ENCODE measurements around the gene COL27A1. TPM values are rescaled to one million over a fixed set of nuclear protein-coding genes. Genes with fewer than 3 reads are reported as not detected.

Gene COL27A1
- total and polyA plus RNA-seq, 9 of the 15 experiments (the other 6 are each of a cell fraction or from before 2014, with no cell fraction given), result 0.07 TPM; not detected in 8

DNA sequence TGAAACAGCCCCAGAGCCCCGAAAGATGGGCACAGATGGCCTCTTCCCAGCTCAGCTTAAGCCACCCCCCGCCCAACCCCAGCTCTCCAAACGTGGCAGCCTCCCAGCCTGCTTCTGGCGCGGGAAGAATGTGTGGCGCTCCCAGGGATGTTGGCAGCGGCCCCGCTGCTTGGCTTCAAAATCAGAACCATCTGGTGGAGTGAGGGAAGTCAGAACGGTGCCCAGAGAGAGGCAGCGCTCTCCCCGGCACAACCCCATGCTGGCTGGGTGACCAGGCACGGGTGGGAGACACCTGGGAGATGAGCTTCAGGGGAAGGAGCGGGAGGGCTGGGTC, 94.9 kb downstream of the COL27A1 start:
- no peaks in the 10 kb centered on the region for H3K36me3 ChIP-seq (ENCODE audit: control insufficient read depth, insufficient read depth, low read length)
- intact Hi-C loops (cut with micrococcal nuclease), result no loop called here

GRCh38 chr9:114250648-114251047, 95.3 kb downstream of the COL27A1 start:
- POLR2A ChIA-PET, result no interaction called here
- no peak overlapping the region for H3K27ac ChIP-seq (ENCODE audit: extremely low read depth, low read depth, low read length)
- no peak for TF ChIP-seq ARID4B (CRISPR knock-in tag; IDR thresholded peaks at IDR 0.05)
- no peak for TF ChIP-seq KLF6 (CRISPR knock-in tag; IDR thresholded peaks at IDR 0.05; ENCODE audit: borderline replicate concordance)
- TF ChIP-seq, protein P1, sequence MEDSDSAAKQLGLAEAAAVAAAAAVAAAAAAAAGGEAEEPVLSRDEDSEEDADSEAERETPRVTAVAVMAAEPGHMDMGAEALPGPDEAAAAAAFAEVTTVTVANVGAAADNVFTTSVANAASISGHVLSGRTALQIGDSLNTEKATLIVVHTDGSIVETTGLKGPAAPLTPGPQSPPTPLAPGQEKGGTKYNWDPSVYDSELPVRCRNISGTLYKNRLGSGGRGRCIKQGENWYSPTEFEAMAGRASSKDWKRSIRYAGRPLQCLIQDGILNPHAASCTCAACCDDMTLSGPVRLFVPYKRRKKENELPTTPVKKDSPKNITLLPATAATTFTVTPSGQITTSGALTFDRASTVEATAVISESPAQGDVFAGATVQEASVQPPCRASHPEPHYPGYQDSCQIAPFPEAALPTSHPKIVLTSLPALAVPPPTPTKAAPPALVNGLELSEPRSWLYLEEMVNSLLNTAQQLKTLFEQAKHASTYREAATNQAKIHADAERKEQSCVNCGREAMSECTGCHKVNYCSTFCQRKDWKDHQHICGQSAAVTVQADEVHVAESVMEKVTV (CRISPR knock-in tag; IDR thresholded peaks at IDR 0.05), result no peak
- TF ChIP-seq TSHZ1 (CRISPR knock-in tag; IDR thresholded peaks at IDR 0.05), result no peak
- no peak for TF ChIP-seq ZNF444 (CRISPR knock-in tag; IDR thresholded peaks at IDR 0.05)

More for the DNA sequence above, 94.9 kb downstream of the COL27A1 start:
- H3K27ac ChIP-seq (ENCODE audit: extremely low read depth, low read depth, low read length), result no peak overlapping the region
- no peak overlapping the region for H3K4me2 ChIP-seq (ENCODE audit: insufficient read depth, low read length)
- CTCF ChIA-PET (ENCODE audit: low intra/inter-chr PET ratio), result no interaction called here
- in situ Hi-C loops (cut with MboI), result no loop called here
- ATAC-seq (no peak), DNase-seq (ENCODE audit: extremely low read depth in 1 of 4, low spot score in 3 of 4) (no peak), FAIRE-seq (no peak)
- no TSS peak for BruUV-seq (replicated peaks)
- H3K9me3 ChIP-seq (replicated peaks; ENCODE audit: control insufficient read depth, insufficient read depth, low read depth, low read length), result no peaks in the 10 kb centered on the region
- peaks cover 20 to 84% of the 10 kb centered on the region in 2 experiments; a peak in 4 of 5 replicates for H3K27me3 ChIP-seq (ENCODE audit: control insufficient read depth in 2 of 2, insufficient read depth in 2 of 2, low read length in 2 of 2)
- WGBS (ENCODE audit: insufficient coverage, low coverage, missing lambda C conversion rate), result 0% methylated on average over 13 of the region's 13 CpGs
- H2AFZ ChIP-seq (ENCODE audit: low read depth, low read length), result no peak overlapping the region
- H3K4me3 ChIP-seq, result no peak overlapping the region
- no peak overlapping the region for H3K9ac ChIP-seq (ENCODE audit: insufficient read depth in 1 of 2, low read depth in 2 of 2, low read length in 2 of 2)
- no peak for TF ChIP-seq YY1 (IDR thresholded peaks at IDR 0.05; ENCODE audit: borderline replicate concordance in 1 of 3, control insufficient read depth in 1 of 3, extremely low read depth in 1 of 3, insufficient read depth in 3 of 3, insufficient read length in 1 of 3, insufficient replicate concordance in 2 of 3, low read depth in 1 of 3, low read length in 2 of 3)
- H4K20me1 ChIP-seq (replicated peaks; ENCODE audit: control insufficient read depth, insufficient read depth, low read length), result peaks cover 9% of the 10 kb centered on the region
- H3K9me1 ChIP-seq (ENCODE audit: control insufficient read depth, insufficient read depth, low read length), result no peaks in the 10 kb centered on the region
- no peaks in the 10 kb centered on the region for H3K4me1 ChIP-seq (replicated peaks in 1 of 2; ENCODE audit: control insufficient read depth in 2 of 2, insufficient read depth in 2 of 2, low read length in 2 of 2)
- no peaks in the 10 kb centered on the region for H3K79me2 ChIP-seq (ENCODE audit: control insufficient read depth, insufficient read depth, low read length)
- POLR2A ChIA-PET, result no interaction called here

More at GRCh38 chr9:114250648-114251047, 95.3 kb downstream of the COL27A1 start:
- Histone ChIP-seq H3K27me3 (ENCODE audit: control insufficient read depth in 2 of 2, insufficient read depth in 2 of 2, low read length in 2 of 2) (peaks cover 18 to 85% of the 10 kb centered on the region in 2 experiments; a peak in 4 of 5 replicates), H3K9me3 (replicated peaks; ENCODE audit: control insufficient read depth, insufficient read depth, low read depth, low read length) (no peaks in the 10 kb centered on the region), H3K36me3 (ENCODE audit: control insufficient read depth, insufficient read depth, low read length) (no peaks in the 10 kb centered on the region), H3K4me3 (no peak overlapping the region), H2AFZ (ENCODE audit: low read depth, low read length) (no peak overlapping the region), H3K9ac (ENCODE audit: insufficient read depth in 1 of 2, low read depth in 2 of 2, low read length in 2 of 2) (no peak overlapping the region), H4K20me1 (replicated peaks; ENCODE audit: control insufficient read depth, insufficient read depth, low read length) (peaks cover 6% of the 10 kb centered on the region), H3K79me2 (ENCODE audit: control insufficient read depth, insufficient read depth, low read length) (no peaks in the 10 kb centered on the region), H3K4me1 (replicated peaks in 1 of 2; ENCODE audit: control insufficient read depth in 2 of 2, insufficient read depth in 2 of 2, low read length in 2 of 2) (no peaks in the 10 kb centered on the region), H3K4me2 (ENCODE audit: insufficient read depth, low read length) (no peak overlapping the region), H3K9me1 (ENCODE audit: control insufficient read depth, insufficient read depth, low read length) (no peaks in the 10 kb centered on the region)
- intact Hi-C loops (cut with micrococcal nuclease) (no loop called here), in situ Hi-C loops (cut with MboI) (no loop called here)
- CTCF ChIA-PET (ENCODE audit: low intra/inter-chr PET ratio), result no interaction called here
- FAIRE-seq (no peak), DNase-seq (ENCODE audit: extremely low read depth in 1 of 4, low spot score in 3 of 4) (no peak), ATAC-seq (no peak)
- WGBS (ENCODE audit: insufficient coverage, low coverage, missing lambda C conversion rate), result 0% methylated on average over 3 of the region's 3 CpGs
- BruUV-seq (replicated peaks), result no TSS peak

Data from K562 (cell line).